Activated CD4-positive, CD25-positive, alpha-beta regulatory T cell treated with anti-CD3 and anti-CD28 coated beads, Interleukin-2, amount 50 U/mL, for 16 hours (primary cell): Measurements from ENCODE around the gene DNM3.

Source experiments
- DNase-seq: peaks from one replicate; pipeline ENCODE4 v3.0.0-alpha.2; 2020; ENCODE audit warnings: low read depth, low spot score

The DNM3 gene

DNA sequence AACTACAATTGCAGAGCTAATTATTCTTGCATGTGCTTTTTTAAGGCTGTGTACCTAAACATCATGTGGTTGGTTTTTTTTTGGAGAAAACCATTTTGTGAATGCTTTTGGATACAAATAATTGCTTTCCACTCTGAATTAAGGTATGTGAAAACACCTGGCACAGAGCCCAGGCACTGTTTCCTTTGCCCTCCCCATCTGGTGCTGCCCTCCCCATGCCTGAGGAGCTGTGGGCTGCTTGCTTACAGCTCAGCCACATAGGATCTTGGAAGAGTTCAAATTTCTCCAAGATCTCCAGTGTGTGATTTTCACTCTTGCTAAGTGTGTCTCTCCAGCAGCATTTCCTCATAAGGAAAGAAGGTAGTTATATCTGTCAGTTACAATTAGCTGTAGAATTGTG, 27.8 kb downstream of the DNM3 start:
- no peak for DNase-seq

- DNase-seq: no peak
Observed at GRCh38 chr1:171871848-171872247, 30.6 kb downstream of the DNM3 start.

DNA sequence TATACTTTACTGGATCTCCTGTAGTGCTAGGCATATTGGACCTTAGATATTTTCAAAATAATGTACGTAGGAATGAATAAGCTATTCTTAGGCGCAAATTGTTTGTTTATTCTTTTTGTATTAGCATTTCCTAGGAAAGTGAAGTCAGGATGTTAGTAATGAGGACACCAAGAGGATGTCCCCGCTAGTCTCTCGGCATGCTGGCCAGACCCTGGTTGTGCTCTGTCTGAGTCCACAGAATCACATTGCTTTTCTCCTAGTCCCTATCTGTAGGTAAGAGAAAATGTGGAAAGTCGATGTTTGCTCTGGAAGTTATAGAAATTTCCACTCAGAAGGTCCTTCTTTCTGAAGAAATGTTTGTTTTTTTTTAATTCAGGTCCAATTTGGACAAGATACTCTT, 31.1 kb downstream of the DNM3 start:
- DNase-seq: no peak

DNA sequence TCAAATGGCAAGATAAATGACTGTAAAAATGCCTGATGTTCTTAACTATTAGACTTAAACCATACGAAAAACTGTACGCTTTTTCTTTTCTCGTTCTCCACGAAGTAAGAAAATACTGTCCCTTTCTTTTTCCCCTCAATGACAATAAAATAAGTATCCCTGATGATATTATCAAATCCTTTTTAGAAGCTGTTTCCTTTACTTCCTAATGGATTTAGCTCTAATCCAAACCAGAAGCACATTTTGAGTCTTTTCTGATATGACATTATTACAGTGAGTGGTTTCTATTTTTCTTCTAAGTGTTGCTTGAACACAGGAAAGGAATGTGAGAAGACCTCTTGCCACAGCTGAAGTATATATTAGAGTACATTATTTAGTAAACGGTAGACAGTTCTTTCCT, 32.4 kb downstream of the DNM3 start:
- no peak for DNase-seq

- no peak for DNase-seq
Observed at GRCh38 chr1:171877701-171878100, 36.4 kb downstream of the DNM3 start.

GRCh38 chr1:171879556-171879955, 38.3 kb downstream of the DNM3 start:
- no peak for DNase-seq

DNA sequence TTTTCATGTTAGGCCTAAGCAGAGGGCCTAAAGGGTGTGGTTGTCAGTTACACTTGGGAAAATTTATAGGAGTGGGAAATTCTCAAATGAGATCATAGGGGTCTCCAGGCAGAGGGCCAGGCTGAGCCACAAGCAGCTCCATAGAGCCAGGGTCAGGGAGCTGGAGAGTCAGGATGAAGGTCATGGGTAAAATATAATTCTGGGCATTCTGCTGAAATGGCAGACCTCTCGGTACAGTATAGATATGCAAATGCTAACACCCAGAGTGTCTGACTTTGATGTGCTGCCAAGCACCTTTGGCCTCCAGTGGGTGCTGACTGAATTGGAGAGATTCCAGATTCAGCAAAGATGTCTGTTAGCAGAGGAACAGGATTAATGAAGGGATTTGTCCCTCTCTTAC, 40.1 kb downstream of the DNM3 start:
- no peak for DNase-seq

GRCh38 chr1:171883849-171884248, 42.6 kb downstream of the DNM3 start:
- no peak for DNase-seq

DNA sequence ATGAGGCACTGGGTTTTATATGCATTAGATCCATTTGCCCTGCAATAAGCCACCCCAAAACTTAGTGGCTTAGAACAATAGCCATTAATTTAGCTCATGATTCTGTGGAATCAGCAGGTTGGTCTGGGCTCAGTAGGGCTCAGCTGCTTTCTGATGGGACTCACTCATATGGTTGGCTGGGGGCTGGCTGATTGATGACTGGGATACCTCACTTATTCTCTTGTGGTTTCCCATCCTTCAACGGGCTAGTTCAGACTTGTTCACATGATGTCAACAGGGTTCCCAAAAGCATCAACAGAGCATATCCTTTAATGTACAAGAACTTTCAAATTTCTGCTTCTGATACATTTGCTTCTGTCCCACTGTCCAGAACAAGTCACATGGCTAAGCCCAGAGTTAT, 43.2 kb downstream of the DNM3 start:
- DNase-seq: no peak

DNA sequence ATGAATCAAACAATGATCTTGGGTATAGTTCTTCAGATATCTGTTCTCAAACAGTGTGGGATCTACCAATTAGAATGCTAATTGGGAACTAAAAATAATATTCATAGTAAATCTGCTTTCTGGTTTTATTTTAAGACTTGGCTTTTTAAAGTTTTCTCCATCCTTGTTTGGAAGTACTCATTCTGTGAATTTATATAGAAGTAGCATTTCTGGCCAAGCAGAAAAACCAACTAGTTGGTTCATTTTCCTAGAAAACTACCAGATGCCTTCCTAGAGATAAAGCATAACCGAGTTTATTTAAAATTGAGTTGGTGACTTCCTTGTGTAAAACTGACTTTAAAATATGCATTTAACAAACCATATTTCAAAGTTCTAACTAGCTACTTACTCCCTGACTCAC, 48.8 kb downstream of the DNM3 start:
- no peak for DNase-seq

- DNase-seq: no peak
Observed at GRCh38 chr1:171896936-171897703, 55.8 kb downstream of the DNM3 start.

GRCh38 chr1:171898941-171899340, 57.6 kb downstream of the DNM3 start:
- DNase-seq: no peak

GRCh38 chr1:171899838-171900237, 58.5 kb downstream of the DNM3 start:
- DNase-seq: no peak

GRCh38 chr1:171901245-171901644, 59.9 kb downstream of the DNM3 start:
- no peak for DNase-seq

DNA sequence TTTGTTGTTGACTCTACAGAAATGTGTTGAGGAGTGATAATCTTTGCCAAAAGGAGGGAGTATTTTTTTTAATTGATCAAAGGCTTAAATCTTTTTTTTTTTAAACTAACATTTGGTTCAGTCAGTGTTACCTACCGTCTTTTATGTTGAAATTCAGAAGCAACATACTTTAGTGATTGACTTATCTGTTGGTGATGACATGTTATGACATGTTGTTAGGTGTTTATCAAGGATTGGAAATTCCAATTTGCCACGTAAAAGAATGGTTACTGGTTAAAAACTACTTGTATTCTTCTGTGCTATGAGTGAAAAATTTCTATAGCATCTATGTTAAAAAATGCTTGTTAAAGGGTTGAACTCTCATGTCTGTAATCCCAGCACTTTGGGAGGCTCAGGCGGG, 61.2 kb downstream of the DNM3 start:
- DNase-seq: no peak

- DNase-seq: no peak
Observed at GRCh38 chr1:171904778-171905450, 63.6 kb downstream of the DNM3 start.

GRCh38 chr1:171909711-171910110, 68.4 kb downstream of the DNM3 start:
- DNase-seq: no peak

GRCh38 chr1:171910786-171911185, 69.5 kb downstream of the DNM3 start:
- DNase-seq: no peak

- no peak for DNase-seq
Observed at GRCh38 chr1:171911506-171911905, 70.2 kb downstream of the DNM3 start.

- DNase-seq: no peak
Observed at GRCh38 chr1:171912509-171913175, 71.3 kb downstream of the DNM3 start.

GRCh38 chr1:171913385-171913784, 72.1 kb downstream of the DNM3 start:
- DNase-seq: no peak

DNA sequence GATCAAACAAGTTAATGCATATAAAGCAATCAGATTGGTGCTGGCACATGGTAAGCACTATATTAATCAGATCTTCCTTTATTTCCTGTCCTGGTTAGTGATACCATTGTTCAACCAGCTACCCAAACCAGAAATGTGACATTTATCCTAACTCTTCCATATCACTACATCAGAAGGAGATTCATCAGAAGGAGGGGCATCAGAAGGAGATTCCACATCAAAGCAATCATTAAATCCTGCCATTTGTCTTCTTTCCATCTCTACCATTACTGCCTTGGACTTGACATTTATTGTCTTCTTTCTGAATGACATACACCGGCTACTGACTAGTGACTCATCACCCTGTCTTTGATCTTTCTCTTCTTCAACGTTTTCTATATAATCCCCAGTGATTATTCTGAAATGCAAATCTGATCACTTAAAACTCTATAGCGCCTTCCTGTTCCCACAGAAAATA, 75.0 kb downstream of the DNM3 start:
- DNase-seq: no peak

GRCh38 chr1:171917331-171917730, 76.0 kb downstream of the DNM3 start:
- no peak for DNase-seq
